ENCODE data around the gene LTC4S.
"Not testable (repeated sequence)": the region's sequence is repeated elsewhere in the genome, so short reads cannot be mapped to it uniquely, and the experiment has no call there.

The LTC4S gene

DNA sequence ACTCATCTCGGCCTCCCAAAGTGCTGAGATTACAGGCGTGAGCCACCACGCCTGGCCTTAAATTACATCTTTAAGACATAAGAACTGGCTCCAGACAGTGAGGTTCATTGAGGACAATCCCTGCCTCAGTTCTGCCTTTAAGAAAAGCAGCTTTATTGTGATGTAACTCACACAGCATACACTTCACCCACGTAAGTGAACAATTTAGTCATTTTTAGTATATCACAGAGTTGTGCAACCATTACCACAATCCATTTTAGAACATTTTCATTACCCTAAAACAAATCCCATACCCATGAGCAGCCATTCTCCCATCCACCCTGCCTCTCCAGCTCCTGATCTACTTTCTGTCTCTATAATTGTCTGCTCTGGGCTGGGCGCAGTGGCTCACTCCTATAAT is 24.0 kb upstream of the LTC4S start:
- DNase-seq = no peak

- DNase-seq = no peak
Observed at GRCh38 chr5:179771311-179771895, 22.4 kb upstream of the LTC4S start.

DNA sequence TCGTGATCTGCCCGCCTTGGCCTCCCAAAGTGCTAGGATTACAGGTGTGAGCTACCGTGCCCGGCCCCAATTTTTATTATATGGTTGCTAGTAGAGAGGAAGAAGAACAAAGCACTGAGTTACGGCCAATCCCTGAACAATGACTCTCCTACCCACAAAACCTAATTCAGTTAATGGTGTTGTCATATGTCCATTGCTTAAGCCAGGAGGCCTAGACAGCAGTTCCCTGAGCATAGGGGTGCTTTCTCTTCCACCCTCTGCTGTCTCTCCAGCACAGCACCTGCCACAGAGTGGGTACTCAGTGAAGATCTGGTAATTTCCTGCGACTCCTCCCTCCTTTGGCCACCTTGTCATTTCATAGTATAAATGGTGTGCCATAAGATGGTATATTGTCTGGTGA is 21.4 kb upstream of the LTC4S start:
- DNase-seq = no peak

DNA sequence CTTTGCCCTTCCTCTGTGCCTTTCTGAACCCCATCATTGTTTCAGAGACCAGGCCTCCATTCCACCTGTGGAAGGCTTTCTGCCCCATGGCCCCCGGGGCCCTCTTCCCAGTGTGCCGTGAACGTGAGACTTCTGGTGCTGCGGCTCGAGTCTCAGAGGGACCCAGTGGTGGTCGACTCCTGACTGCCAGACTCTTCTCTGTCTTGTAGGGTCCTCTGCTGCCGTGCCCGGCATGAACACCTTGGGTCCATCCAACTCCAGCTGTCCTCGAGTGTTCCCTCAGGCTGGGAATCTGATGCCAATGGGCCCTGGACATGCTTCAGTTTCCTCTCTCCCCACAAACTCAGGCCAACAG is 20.1 kb upstream of the LTC4S start:
- no peak for DNase-seq

DNA sequence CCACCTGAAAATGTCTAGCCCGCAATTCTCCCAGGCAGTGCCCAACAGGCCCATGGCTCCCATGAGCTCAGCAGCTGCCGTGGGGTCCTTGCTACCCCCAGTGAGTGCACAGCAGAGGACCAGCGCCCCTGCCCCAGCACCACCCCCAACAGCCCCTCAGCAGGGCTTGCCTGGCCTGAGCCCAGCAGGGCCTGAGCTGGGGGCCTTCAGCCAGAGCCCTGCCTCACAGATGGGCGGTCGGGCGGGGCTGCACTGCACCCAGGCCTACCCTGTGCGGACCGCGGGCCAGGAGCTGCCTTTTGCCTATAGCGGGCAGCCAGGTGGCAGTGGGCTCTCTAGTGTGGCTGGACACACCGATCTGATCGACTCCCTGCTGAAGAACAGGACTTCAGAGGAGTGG is 19.3 kb upstream of the LTC4S start:
- no peak for DNase-seq

GRCh38 chr5:179776411-179776938 is 17.3 kb upstream of the LTC4S start:
- DNase-seq = no peak

- DNase-seq = no peak
Observed at GRCh38 chr5:179777456-179777855, 16.3 kb upstream of the LTC4S start.

- DNase-seq = no peak
Observed at GRCh38 chr5:179777909-179778308, 15.9 kb upstream of the LTC4S start.

GRCh38 chr5:179778591-179778990 is 15.2 kb upstream of the LTC4S start:
- no peak for DNase-seq

GRCh38 chr5:179779826-179780225 is 14.0 kb upstream of the LTC4S start:
- DNase-seq = no peak

DNA sequence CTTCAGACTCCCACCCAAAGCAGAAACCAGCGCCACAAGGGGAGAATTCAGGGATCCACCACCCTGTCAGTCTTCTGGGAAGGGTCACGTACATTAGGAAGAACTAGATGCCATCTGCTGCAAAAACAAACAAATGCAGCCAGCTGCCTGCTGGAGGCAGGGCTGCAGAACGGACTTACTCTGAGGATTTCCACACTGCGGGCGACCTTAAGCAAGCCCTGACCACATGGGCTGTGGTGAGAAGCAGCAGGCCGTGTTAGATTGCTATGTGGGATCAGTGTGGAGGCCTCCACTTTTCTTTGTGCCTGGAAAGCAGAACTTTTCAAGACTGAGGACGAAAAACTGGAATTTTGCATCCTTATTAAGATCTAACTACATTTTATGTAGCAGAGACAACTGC is 13.4 kb upstream of the LTC4S start:
- peak; percentile 59 for DNase-seq

GRCh38 chr5:179781846-179782245 is 11.9 kb upstream of the LTC4S start:
- no peak for DNase-seq

GRCh38 chr5:179783128-179783527 is 10.7 kb upstream of the LTC4S start:
- DNase-seq = no peak

GRCh38 chr5:179786861-179787260 is 6.9 kb upstream of the LTC4S start:
- DNase-seq = peak; percentile 22

DNA sequence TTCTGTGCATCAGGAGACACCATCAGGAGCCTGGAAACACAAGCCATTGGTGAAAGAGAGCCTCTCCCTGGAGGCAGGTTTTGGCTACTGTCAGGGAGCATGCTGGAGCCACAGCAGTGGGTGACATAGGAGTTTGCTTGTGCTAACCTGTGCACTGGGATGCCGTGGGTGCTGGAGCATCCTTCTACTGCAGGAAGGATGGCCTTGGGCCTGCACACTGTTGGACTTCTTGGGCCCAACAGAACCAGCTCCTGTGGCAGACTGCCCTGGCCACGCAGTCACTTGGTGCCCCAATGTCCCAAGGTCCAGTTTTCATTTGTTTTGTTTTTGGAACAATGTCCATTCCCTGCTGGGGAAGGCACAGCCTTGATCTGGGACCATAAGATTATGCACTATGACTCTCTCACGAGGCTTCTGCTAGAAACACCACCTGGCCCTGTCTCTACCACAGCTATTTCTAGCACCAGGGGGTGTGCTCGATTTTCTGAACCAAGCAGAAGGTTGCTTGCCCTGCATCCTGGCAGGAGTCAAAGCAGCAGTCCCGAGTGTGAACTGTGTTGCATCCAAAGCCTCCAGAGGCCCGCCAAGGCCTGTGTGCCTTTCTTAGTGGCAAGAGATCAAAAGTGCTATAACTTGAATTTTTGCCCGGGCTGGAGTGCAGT is 5.5 kb upstream of the LTC4S start:
- peak; percentile 27 for DNase-seq

GRCh38 chr5:179789278-179789677 is 4.5 kb upstream of the LTC4S start:
- not testable (repeated sequence) for DNase-seq

- no peak for DNase-seq
Observed at GRCh38 chr5:179791881-179792611, 1.7 kb upstream of the LTC4S start.

DNA sequence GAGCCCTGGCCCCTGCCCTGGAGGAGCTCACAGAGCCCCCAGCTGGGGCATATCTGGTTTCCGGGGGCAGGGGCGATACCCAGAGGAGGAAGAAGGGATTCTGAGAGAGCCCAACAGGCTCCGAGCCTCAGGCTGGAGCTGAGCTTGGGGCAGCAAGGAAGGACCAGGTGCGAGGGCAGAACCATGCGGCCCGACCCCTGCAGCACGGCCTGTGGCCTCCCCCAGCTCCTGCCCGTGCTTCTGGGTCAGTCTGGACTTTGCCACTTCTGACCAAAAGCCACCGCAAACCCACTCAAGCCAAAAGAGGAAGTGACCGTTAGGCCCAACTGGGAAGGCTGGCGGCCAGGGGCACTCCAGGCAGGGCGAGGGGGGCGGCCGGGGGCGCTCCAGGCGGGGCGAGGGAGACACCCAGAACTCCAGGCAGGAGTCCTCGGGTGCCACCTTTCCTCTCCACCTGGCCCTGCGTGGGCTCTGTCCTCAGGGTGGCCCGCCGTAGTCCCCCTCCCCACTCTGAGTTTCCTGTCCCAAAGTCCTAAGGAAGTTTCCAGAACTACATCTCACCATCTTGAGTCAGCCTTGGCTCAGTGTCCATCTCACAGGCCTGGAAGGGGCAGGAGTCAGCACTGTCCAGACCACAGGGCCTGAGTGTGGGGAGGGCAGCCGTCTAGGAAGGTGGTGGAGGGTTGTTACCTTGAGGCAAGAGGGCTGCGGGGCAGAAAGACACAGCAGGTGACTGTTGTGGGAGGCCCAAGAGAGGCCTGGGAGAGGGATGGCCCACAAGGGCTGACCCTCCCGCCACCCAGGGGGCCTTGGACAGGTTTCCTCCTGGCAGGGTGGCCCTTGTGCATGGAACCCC is 946 bp upstream of the LTC4S start:
- DNase-seq = no peak

DNA sequence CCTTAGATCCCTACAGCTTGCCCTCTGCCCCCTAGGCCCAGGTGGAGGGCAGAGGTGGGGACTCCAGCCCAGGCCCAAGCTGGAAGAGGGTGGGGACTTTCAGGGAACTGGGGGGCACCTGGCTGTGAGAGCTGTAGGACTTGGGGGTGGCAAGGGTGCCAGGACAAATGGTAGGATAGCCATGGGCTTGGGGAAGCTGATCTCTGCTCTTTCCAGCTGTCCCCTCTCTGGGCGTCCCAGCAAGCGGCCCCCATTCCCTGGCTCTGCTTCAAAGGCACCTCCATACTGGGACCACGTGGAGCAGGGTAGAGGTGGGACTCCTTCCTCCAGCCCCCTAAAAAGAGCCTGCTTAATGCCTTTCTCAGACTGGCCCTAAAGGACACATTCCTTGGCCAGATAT is 385 bp downstream of the LTC4S start:
- DNase-seq = no peak

DNA sequence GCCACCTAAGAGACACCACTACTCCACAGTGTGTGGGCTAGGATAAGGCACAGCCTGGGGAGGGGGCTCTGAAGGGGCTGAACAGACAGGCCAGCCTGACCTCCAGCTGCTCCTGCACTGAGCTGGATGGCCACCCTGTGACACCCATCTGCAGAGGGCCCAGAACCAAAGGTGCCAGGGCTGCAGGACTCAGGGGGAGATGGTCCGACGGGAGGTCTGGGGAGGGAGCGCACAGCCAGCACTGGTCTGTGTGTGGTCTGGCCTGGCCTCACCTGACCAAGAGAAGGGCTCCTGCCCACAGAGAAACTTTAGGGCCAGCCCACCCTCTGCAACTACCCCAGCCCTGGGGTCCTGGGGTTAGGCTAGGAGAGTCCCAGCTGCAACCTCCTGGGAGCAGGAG is 789 bp downstream of the LTC4S start:
- no peak for DNase-seq

GRCh38 chr5:179795049-179795862 is 1.5 kb downstream of the LTC4S start:
- peak; percentile 97 for DNase-seq

All from DMS53 (cell line).